ENCODE measurements around the gene KIF1A. TPM values are rescaled to one million over a fixed set of nuclear protein-coding genes. Genes with fewer than 3 reads are reported as not detected.
A peak's percentile ranks its signal among the peaks of the same experiment; 100 is the strongest.

KIF1A gene
- polyA plus RNA-seq, 1 donor, result 15.8 TPM

DNA sequence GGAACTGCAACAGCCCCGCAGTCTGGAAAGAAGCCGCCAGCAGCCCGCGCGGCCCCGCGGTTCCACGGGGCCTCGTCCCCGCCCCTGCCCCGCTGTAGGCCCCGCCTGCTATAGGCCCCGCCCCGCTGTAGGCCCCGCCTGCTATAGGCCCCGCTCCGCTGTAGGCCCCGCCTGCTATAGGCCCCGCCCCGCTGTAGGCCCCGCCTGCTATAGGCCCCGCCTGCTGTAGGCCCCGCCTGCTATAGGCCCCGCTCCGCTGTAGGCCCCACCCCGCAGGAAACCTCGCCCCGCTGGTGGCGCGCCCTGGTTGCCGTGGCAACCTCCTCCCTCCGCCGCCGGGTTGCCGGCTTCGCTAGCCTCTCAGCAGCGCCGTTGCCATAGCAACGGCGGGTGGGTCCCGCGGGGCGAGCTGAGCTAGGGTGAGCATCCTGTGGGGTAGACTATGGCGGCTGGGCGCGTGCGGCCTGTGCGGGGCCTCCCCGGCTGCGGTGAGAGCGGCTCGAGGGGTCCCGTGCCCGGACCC lies 12.2 kb upstream of the KIF1A start:
- Histone ChIP-seq H3K4me3 (ENCODE audit: low read length) (no peak overlapping the region), H3K4me1 (ENCODE audit: control insufficient read depth, insufficient read depth, low read length) (peaks cover 6% of the 10 kb centered on the region), H3K36me3 (ENCODE audit: control insufficient read depth, insufficient read depth, low read length) (no peaks in the 10 kb centered on the region), H3K9me3 (ENCODE audit: control insufficient read depth, low read depth, low read length) (no peaks in the 10 kb centered on the region), H3K27me3 (ENCODE audit: control insufficient read depth, insufficient read depth, low read length) (peaks cover 49% of the 10 kb centered on the region), H3K27ac (ENCODE audit: low read length) (no peak overlapping the region)
- peak; percentile 92 for DNase-seq
- no CpG with 5 or more reads among the region's 54 CpGs for WGBS (ENCODE audit: insufficient coverage, low lambda C conversion rate)

DNA sequence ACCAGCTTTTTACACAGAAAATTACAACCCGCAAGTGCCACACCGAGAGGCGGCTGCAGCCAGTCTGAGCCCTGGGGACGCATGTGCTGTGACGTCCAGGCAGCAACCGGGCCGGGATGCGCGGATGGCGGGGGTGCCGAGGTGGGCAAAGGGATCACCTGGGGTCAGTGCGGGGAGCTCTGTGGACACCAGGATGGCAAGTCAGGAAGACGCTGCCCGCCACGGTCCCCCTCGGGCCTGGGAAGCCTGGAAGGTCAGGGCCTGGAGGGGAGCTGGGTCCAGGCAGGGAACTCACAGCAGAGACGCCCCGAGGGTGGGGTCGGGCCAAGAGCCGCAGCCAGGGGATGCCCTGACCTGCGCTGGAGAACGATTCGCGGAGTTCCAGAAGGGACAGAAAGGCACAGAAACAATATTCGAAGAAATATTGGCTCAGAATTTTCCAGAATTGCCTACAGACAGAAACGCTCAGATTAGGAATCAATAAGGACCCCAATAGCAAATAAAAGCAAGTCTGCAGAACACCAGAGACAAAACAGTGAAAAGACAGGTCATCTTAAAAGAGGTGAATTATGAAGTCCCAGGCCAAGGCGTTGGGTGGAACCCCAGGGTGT lies 11.7 kb upstream of the KIF1A start:
- Histone ChIP-seq H3K27ac (ENCODE audit: low read length) (no peak overlapping the region), H3K36me3 (ENCODE audit: control insufficient read depth, insufficient read depth, low read length) (no peaks in the 10 kb centered on the region), H3K9me3 (ENCODE audit: control insufficient read depth, low read depth, low read length) (no peaks in the 10 kb centered on the region), H3K4me3 (ENCODE audit: low read length) (no peak overlapping the region), H3K4me1 (ENCODE audit: control insufficient read depth, insufficient read depth, low read length) (peaks cover 6% of the 10 kb centered on the region), H3K27me3 (ENCODE audit: control insufficient read depth, insufficient read depth, low read length) (peaks cover 53% of the 10 kb centered on the region)
- DNase-seq, result no peak
- WGBS (ENCODE audit: insufficient coverage, low lambda C conversion rate), result 0% methylated on average over 1 of the region's 27 CpGs

DNA sequence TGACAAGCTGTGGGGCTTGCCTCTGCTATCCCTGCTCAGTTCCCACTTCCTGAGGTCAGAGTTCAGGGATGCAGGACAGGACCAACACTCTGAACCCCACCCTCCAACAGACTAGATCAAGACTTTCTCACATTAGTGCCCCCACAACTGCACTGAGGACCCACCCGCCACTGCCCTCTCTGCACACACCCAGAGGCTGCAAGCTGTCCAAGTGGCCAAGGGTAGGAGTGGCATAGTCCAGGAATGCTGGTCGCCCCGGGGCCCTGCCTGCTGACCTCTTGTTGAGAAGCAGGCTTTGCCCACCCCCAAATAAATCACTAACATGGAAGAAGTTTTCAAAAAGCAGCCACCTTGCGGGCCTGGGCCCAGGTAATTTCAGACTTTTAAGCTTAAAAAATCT lies 5.5 kb upstream of the KIF1A start:
- no peak for DNase-seq
- Histone ChIP-seq H3K27me3 (ENCODE audit: control insufficient read depth, insufficient read depth, low read length) (peaks cover 88% of the 10 kb centered on the region), H3K4me1 (ENCODE audit: control insufficient read depth, insufficient read depth, low read length) (no peaks in the 10 kb centered on the region), H3K4me3 (ENCODE audit: low read length) (no peak overlapping the region), H3K36me3 (ENCODE audit: control insufficient read depth, insufficient read depth, low read length) (no peaks in the 10 kb centered on the region), H3K27ac (ENCODE audit: low read length) (no peak overlapping the region), H3K9me3 (ENCODE audit: control insufficient read depth, low read depth, low read length) (no peaks in the 10 kb centered on the region)
- whole genome bisulfite sequencing (ENCODE audit: insufficient coverage, low lambda C conversion rate), result no CpG with 5 or more reads among the region's 4 CpGs

DNA sequence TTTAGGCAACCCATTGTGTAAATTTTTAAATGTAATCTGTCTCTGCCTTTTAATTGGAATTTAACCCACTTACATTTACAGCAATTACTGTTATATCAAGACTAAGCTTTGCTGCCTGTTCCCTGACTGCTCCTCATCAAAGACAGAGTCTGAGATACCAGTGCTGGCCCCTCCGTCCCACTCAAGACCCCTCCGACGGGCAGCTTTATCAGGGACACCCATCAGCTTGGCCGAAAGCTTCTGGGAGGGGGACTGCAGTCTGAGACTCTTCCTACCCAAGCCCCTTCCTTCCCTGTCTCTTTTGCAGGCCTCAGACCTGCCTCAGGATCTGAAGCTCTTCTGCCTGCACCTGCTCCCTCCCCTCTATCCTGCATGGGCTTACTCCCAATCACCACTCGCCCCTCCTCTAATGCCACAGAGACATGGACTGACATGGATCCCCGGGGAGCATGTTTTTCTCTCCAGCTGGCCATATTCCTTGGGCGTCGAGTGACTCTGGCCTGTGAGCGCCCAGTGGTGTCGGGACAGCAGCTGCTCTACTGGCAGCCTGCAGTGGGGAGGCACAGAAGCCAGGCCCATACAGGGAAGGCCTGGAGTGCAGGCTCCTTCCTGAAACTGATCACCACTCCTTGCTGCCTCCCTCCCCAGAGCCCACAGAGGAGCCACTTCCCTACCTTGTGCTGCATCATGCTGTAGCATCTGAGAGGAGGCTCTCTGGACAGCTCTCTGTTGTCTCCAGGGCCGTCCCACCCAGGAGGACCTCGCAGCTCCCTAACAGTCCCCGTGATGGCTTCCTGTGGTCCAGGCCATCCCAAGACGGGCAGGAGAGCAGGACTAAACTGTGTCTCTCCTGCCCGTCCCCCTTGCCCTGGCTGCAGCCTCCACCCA lies 3.7 kb upstream of the KIF1A start:
- no peak overlapping the region for H3K27ac ChIP-seq (ENCODE audit: low read length)
- H3K36me3 ChIP-seq (ENCODE audit: control insufficient read depth, insufficient read depth, low read length), result no peaks in the 10 kb centered on the region
- no peak overlapping the region for H3K4me3 ChIP-seq (ENCODE audit: low read length)
- DNase-seq, result no peak
- WGBS (ENCODE audit: insufficient coverage, low lambda C conversion rate), result no CpG with 5 or more reads among the region's 15 CpGs
- peaks cover 85% of the 10 kb centered on the region for H3K27me3 ChIP-seq (ENCODE audit: control insufficient read depth, insufficient read depth, low read length)
- no peaks in the 10 kb centered on the region for H3K9me3 ChIP-seq (ENCODE audit: control insufficient read depth, low read depth, low read length)
- peaks cover 2% of the 10 kb centered on the region for H3K4me1 ChIP-seq (ENCODE audit: control insufficient read depth, insufficient read depth, low read length)

DNA sequence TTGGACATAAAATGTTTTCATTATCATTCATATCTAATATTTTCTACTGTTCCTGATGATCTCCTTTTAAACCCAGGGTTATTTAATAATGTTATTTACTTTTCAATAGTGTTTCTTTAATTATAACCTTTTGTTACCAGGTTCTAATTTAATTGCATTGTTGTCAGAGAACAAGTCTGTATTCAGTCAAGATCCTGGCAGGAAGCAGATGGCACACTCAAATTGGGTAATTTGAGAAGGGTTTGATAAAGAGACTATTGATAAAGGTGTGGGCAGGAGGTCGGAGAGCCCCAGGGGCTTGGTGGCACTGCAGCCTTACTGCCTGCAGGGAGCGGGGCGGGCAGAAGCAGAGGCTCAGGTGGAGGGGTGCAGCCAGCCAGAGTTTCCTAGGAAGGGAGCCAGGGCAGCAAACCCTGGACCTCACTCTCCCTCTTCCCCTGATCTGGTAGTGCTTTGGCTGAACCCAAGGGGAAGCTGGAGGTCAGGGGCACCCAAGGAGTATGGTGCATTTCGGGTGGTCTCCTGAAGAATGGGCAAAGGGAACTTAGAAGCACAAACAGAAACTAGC lies 2.3 kb upstream of the KIF1A start:
- Histone ChIP-seq H3K27ac (ENCODE audit: low read length) (no peak overlapping the region), H3K27me3 (ENCODE audit: control insufficient read depth, insufficient read depth, low read length) (peaks cover 86% of the 10 kb centered on the region)
- DNase-seq, result no peak

DNA sequence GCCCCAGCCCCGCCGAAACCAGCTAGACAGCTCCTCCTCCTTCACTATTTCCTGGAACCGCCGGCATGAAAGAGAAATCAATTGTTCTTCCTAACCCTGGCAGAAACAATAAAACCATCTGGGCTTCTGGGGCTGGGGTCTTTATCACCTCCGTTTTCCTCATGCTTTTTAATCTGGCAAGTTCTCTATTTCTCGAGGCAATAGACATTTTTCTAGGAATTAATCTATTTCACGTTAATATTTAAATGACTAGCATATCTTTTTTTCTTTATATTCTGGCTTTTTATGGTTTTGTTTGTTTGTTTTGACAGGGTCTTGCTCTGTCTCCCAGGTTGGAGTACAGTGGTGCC lies 1.4 kb upstream of the KIF1A start:
- peaks cover 2% of the 10 kb centered on the region for H3K4me1 ChIP-seq (ENCODE audit: control insufficient read depth, insufficient read depth, low read length)
- WGBS (ENCODE audit: insufficient coverage, low lambda C conversion rate), result 33% methylated on average over 3 of the region's 7 CpGs
- H3K27me3 ChIP-seq (ENCODE audit: control insufficient read depth, insufficient read depth, low read length), result peaks cover 79% of the 10 kb centered on the region
- H3K9me3 ChIP-seq (ENCODE audit: control insufficient read depth, low read depth, low read length), result no peaks in the 10 kb centered on the region
- DNase-seq, result no peak
- no peak overlapping the region for H3K27ac ChIP-seq (ENCODE audit: low read length)
- H3K4me3 ChIP-seq (ENCODE audit: low read length), result no peak overlapping the region
- no peaks in the 10 kb centered on the region for H3K36me3 ChIP-seq (ENCODE audit: control insufficient read depth, insufficient read depth, low read length)

More for the DNA sequence above, 2.3 kb upstream of the KIF1A start:
- no CpG with 5 or more reads among the region's 4 CpGs for WGBS (ENCODE audit: insufficient coverage, low lambda C conversion rate)
- H3K4me1 ChIP-seq (ENCODE audit: control insufficient read depth, insufficient read depth, low read length), result peaks cover 2% of the 10 kb centered on the region
- H3K9me3 ChIP-seq (ENCODE audit: control insufficient read depth, low read depth, low read length), result no peaks in the 10 kb centered on the region
- H3K4me3 ChIP-seq (ENCODE audit: low read length), result no peak overlapping the region
- H3K36me3 ChIP-seq (ENCODE audit: control insufficient read depth, insufficient read depth, low read length), result no peaks in the 10 kb centered on the region

DNA sequence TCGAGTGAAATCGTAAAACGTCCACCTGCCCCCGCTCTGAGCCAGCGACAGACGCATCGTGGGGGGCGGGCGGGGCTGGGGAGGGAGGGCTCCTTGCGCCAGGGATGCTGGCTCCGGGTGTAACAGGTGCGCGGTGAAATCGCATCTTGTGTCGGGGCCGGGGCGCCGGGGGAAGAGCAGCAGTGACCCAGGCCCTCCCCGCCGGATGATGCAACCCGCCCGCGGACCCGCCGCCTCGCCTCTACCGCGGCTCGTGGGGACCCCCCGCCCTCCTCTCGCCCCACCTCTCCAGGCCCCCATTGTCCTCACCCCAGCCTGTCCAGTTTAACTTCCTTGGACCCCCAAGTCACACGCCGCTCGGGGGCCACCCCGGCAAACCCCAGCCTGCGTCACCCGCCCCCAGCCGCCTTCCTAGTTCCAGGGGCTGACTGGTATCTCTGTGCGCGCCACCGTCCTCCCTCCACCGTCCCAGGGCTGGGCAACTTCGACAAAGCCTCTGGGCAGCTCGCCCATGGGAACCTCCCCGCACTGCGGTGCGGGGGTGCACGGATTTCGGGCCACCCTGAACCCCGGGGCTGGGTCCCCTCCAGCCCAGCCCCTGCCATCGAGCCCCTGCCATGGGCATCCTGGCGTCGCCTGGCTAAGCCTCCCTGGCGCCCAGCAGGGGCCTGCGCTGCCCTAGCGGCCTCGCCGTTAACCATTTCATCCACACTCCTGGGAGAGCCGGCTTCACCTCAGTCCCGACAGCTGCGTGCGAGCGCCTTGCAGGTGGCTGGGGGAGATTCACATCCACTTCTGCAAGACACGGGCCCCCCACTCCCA lies 799 bp upstream of the KIF1A start:
- H3K4me1 ChIP-seq (ENCODE audit: control insufficient read depth, insufficient read depth, low read length), result peaks cover 2% of the 10 kb centered on the region
- no peaks in the 10 kb centered on the region for H3K9me3 ChIP-seq (ENCODE audit: control insufficient read depth, low read depth, low read length)
- no peak for DNase-seq
- H3K36me3 ChIP-seq (ENCODE audit: control insufficient read depth, insufficient read depth, low read length), result no peaks in the 10 kb centered on the region
- H3K4me3 ChIP-seq (ENCODE audit: low read length), result no peak overlapping the region
- no CpG with 5 or more reads among the region's 64 CpGs for WGBS (ENCODE audit: insufficient coverage, low lambda C conversion rate)
- no peak overlapping the region for H3K27ac ChIP-seq (ENCODE audit: low read length)
- peaks cover 76% of the 10 kb centered on the region for H3K27me3 ChIP-seq (ENCODE audit: control insufficient read depth, insufficient read depth, low read length)

DNA sequence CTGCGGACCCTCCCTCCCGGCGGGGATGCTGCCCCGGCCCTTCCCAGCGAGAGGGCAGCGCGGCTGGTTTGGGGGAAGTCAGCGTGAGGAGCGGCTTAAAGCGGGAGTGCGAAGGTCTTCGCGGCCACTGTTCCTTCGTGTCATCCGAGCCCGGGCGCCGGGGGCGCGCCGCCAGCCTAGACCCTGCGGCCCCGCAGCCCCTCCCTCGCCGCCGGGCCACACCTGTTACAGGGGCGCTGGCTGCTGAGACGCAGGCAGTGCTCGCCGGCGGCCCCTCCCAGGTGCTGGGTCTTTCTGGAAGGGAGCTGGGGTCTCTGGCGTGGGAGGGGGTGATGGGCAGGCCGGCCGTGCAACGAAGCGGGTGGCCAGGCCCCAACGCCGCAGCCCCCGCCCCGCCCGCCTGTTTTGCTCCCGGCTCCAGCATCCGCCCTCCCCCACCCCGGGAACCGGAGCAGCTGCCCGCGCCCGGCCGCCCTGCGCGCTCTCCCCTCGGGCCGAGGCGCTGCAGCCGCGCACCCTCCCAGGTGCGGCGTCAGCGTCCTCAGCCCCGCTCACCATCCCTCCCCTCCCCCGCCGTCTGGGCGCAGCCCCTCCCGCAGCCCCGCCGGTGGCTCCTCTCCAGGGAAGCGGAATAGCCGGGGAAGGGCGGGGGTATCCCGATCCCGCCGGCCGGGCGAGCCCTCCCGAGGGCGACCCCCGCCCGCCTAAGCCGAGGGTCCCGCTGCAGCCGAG lies 727 bp downstream of the KIF1A start:
- H3K27me3 ChIP-seq (ENCODE audit: control insufficient read depth, insufficient read depth, low read length), result peaks cover 66% of the 10 kb centered on the region
- H3K4me1 ChIP-seq (ENCODE audit: control insufficient read depth, insufficient read depth, low read length), result peaks cover 2% of the 10 kb centered on the region
- no CpG with 5 or more reads among the region's 81 CpGs for WGBS (ENCODE audit: insufficient coverage, low lambda C conversion rate)
- H3K4me3 ChIP-seq (ENCODE audit: low read length), result no peak overlapping the region
- peaks cover 1% of the 10 kb centered on the region for H3K9me3 ChIP-seq (ENCODE audit: control insufficient read depth, low read depth, low read length)
- H3K36me3 ChIP-seq (ENCODE audit: control insufficient read depth, insufficient read depth, low read length), result no peaks in the 10 kb centered on the region
- H3K27ac ChIP-seq (ENCODE audit: low read length), result no peak overlapping the region
- DNase-seq, result no peak

DNA sequence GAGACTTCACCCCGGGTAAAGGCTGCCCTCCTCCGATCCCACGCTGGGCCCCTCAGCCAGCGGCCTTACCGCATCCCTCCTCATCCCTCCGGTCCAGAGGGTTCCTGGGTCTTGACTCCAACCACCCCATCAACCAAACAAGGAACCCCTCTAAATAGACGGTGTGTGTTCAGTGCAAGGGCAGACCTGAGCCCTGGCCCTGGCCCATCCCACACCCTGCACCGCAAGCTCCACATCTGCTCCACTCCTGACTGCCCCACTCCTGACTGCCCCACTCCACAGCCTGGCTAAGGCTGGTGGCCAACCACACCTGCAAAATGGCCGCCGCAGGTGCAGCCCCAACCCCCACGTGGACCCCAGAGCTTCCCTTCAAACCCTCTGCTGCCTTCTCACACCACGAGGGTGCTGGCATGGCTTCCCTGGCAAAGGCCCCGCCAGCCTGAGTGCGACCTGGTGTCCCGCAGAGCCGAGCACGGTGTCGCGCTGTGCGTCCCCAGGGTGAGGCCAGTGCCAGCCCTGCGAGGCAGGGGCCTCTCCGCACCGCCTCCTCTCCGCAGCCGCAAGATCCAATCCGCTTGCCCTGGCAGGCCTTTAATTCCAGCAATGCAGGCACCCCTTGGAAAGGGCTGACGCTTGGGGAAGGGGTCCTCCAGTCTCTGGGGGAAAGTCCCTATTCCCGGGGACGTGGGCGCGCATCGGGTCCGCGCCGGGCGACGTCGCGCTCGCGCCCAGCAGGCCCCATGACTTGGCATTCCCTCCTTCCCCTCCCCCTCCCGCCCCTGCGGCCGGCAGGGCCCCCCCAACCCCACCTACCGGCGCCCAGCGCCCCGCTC lies 1.5 kb downstream of the KIF1A start:
- Histone ChIP-seq H3K4me3 (ENCODE audit: low read length) (peak overlapping the region; percentile 23), H3K4me1 (ENCODE audit: control insufficient read depth, insufficient read depth, low read length) (peaks cover 2% of the 10 kb centered on the region), H3K36me3 (ENCODE audit: control insufficient read depth, insufficient read depth, low read length) (no peaks in the 10 kb centered on the region), H3K27ac (ENCODE audit: low read length) (no peak overlapping the region), H3K9me3 (ENCODE audit: control insufficient read depth, low read depth, low read length) (peaks cover 2% of the 10 kb centered on the region), H3K27me3 (ENCODE audit: control insufficient read depth, insufficient read depth, low read length) (peaks cover 58% of the 10 kb centered on the region)
- no peak for DNase-seq
- WGBS (ENCODE audit: insufficient coverage, low lambda C conversion rate), result no CpG with 5 or more reads among the region's 48 CpGs
